Suprapubic skin (tissue), 4 donors: Measurements from ENCODE around the gene PRR35. TPM values are rescaled to one million over a fixed set of nuclear protein-coding genes. Genes with fewer than 3 reads are reported as not detected.
A peak's percentile ranks its signal among the peaks of the same experiment; 100 is the strongest.

ENCODE experiments used
- DNase-seq, 2 donors: peaks; one replicate each; pipeline ENCODE4 v3.0.0-alpha.2; 2019; ENCODE audit warnings: low spot score in 2 of 2
- H3K27ac ChIP-seq: fragments of 200-600 bp; sonication (generic); one replicate; pipeline ENCODE4 v1.5.1; 2019
- H3K27me3 ChIP-seq: fragments of 200-600 bp; sonication (generic); one replicate; pipeline ENCODE4 v1.5.1; 2019
- H3K36me3 ChIP-seq: fragments of 200-600 bp; sonication (generic); one replicate; pipeline ENCODE4 v1.5.1; 2019
- H3K4me1 ChIP-seq: fragments of 200-600 bp; sonication (generic); one replicate; pipeline ENCODE4 v1.5.1; 2019
- H3K4me3 ChIP-seq: fragments of 200-600 bp; sonication (generic); one replicate; pipeline ENCODE4 v1.5.1; 2019; ENCODE audit warnings: mild to moderate bottlenecking
- H3K9me3 ChIP-seq: fragments of 200-600 bp; sonication (generic); one replicate; pipeline ENCODE4 v1.5.1; 2019
- CTCF ChIP-seq, 2 donors: fragments of 200-600 bp in 1 of 2; fragments of 450-650 bp in 1 of 2; sonication (generic) in 1 of 2; IDR thresholded peaks; one replicate each; pipeline ENCODE4 v1.5.1; 2016 to 2019; ENCODE audit warnings: antibody characterized with exemption in 2 of 2, mild to moderate bottlenecking in 1 of 2, moderate library complexity in 1 of 2
- EP300 ChIP-seq: sonication (generic); formaldehyde crosslinking; IDR thresholded peaks from one replicate; pipeline ENCODE4 v1.6.1; 2017; ENCODE audit warnings: antibody characterized with exemption
- POLR2A ChIP-seq, 2 donors: fragments of 450-650 bp; IDR thresholded peaks; one replicate each; pipeline ENCODE4 v1.6.1; 2017; ENCODE audit warnings: antibody characterized with exemption in 2 of 2, mild to moderate bottlenecking in 2 of 2, moderate library complexity in 2 of 2
- POLR2AphosphoS5 ChIP-seq, 3 donors: sonication (generic); formaldehyde crosslinking; IDR thresholded peaks; one replicate each; pipeline ENCODE4 v1.6.1; 2017; ENCODE audit warnings: antibody characterized with exemption in 3 of 3
- whole genome bisulfite sequencing: methylation state at CpG from one replicate; pipeline ENCODE4 v1.1.5; 2018; 5-methylcytosine and 5-hydroxymethylcytosine counted together
- total RNA-seq, 4 donors: library from RNA; depleted of rRNA; stranded (reverse); fragments of >200 nt; gene quantifications; one replicate each; pipeline ENCODE4 v1.1.0, GENCODE V29; 2016

Gene PRR35
- total RNA-seq, 4 donors from 2014 or later, result not detected

GRCh38 chr16:560701-561412 is 663 bp downstream of the PRR35 start:
- H3K36me3 ChIP-seq, result no peaks in the 10 kb centered on the region
- TF ChIP-seq EP300 (no peak), POLR2A (IDR thresholded peaks at IDR 0.05) (no peak), POLR2AphosphoS5 (IDR thresholded peaks at IDR 0.05) (no peak), CTCF (IDR thresholded peaks at IDR 0.05) (no peak)
- no peak overlapping the region for H3K27ac ChIP-seq
- DNase-seq, result no peak
- peak overlapping the region; percentile 31 for H3K4me3 ChIP-seq
- H3K27me3 ChIP-seq, result peaks cover 50% of the 10 kb centered on the region
- H3K9me3 ChIP-seq, result no peaks in the 10 kb centered on the region
- 65% methylated on average over 4 of the region's 54 CpGs for WGBS
- peaks cover 30% of the 10 kb centered on the region for H3K4me1 ChIP-seq

GRCh38 chr16:561413-561794 is 1.2 kb downstream of the PRR35 start:
- DNase-seq, result no peak
- Histone ChIP-seq H3K4me3 (no peak overlapping the region), H3K9me3 (no peaks in the 10 kb centered on the region), H3K27me3 (peaks cover 50% of the 10 kb centered on the region), H3K27ac (no peak overlapping the region), H3K4me1 (peaks cover 35% of the 10 kb centered on the region), H3K36me3 (no peaks in the 10 kb centered on the region)
- TF ChIP-seq POLR2A (IDR thresholded peaks at IDR 0.05) (no peak), EP300 (no peak), POLR2AphosphoS5 (IDR thresholded peaks at IDR 0.05) (no peak), CTCF (IDR thresholded peaks at IDR 0.05) (no peak)
- 100% methylated on average over 1 of the region's 15 CpGs for WGBS

GRCh38 chr16:561957-562938 is 2.1 kb downstream of the PRR35 start:
- no peak overlapping the region for H3K27ac ChIP-seq
- no peaks in the 10 kb centered on the region for H3K36me3 ChIP-seq
- H3K4me1 ChIP-seq, result peaks cover 44% of the 10 kb centered on the region
- no peak overlapping the region for H3K4me3 ChIP-seq
- WGBS, result 67% methylated on average over 18 of the region's 43 CpGs
- no peak for TF ChIP-seq POLR2A (IDR thresholded peaks at IDR 0.05)
- TF ChIP-seq EP300, result no peak
- TF ChIP-seq POLR2AphosphoS5 (IDR thresholded peaks at IDR 0.05), result no peak
- TF ChIP-seq CTCF (IDR thresholded peaks at IDR 0.05), result no peak
- no peak for DNase-seq
- no peaks in the 10 kb centered on the region for H3K9me3 ChIP-seq
- peaks cover 49% of the 10 kb centered on the region for H3K27me3 ChIP-seq

GRCh38 chr16:563072-563644 is 3.0 kb downstream of the PRR35 start:
- peaks cover 45% of the 10 kb centered on the region for H3K27me3 ChIP-seq
- no peak for DNase-seq
- peaks cover 53% of the 10 kb centered on the region for H3K4me1 ChIP-seq
- TF ChIP-seq POLR2A (IDR thresholded peaks at IDR 0.05) (no peak), POLR2AphosphoS5 (IDR thresholded peaks at IDR 0.05) (no peak), CTCF (IDR thresholded peaks at IDR 0.05) (no peak)
- no peaks in the 10 kb centered on the region for H3K9me3 ChIP-seq
- H3K36me3 ChIP-seq, result no peaks in the 10 kb centered on the region
- no peak overlapping the region for H3K4me3 ChIP-seq
- 74% methylated on average over 18 of the region's 30 CpGs for WGBS
- H3K27ac ChIP-seq, result no peak overlapping the region
